GM12892 (cell line): ENCODE data around the gene SDC3.

Experiments
- DNase-seq: peaks from one replicate; pipeline ENCODE4 v3.0.0; 2011; ENCODE audit not compliant: insufficient read length
- FAIRE-seq: peaks from 2 replicates; lab custom pipeline; 2011; peaks lifted over from hg19 to GRCh38; lab: Jason Lieb, UNC
- POLR2A ChIP-seq: IDR thresholded peaks from 2 replicates; pipeline ENCODE4 v1.6.1; 2011; ENCODE audit warnings: low read depth, low read length, control low read depth
- POLR2AphosphoS5 ChIP-seq: IDR thresholded peaks from 2 replicates; pipeline ENCODE4 v1.6.1; 2011; ENCODE audit warnings: low read depth, low read length, control low read depth
- TAF1 ChIP-seq: IDR thresholded peaks from 2 replicates; pipeline ENCODE4 v1.6.1; 2011; ENCODE audit warnings: low read depth, mild to moderate bottlenecking, control low read depth, low read length, borderline replicate concordance

SDC3 gene

DNA sequence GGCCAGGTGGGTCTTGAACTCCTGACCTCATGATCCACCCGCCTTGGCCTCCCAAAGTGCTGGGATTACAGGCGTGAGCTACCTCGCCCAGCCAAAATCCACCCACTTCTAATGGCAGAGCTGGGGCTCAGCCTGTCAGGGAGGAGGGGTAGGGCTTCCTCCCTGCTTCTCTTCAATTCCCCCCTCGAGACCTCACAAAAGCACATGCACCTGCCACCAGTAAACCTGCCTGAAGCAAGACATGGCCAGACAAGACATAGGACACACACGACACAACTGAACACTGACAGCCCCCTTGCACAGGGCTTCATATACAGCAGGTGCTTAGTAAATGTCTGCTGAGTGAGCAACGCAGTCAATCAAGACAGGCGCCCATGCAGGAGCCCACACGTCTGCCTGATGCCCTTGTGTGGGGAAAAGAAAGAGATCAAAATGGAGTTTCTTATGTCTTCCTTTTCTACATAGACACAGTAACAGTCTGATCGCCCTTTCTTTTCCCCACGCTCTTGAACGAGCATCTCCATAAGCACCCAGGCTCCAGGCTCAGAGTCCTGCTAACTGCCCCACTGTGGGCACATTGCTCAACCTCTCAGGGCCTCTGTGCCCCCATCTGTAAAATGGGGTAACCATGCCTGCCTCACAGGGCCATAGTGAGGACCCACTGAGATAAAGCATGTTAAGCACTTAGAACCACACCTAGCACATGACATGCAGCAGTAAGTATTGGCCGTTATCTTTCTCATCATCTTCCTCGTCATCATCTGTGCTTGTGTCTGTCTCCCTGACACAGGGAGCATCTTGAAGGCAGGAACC is 8.8 kb downstream of the SDC3 start:
- no peak for FAIRE-seq
- no peak for DNase-seq
- no peak for TF ChIP-seq POLR2A
- no peak for TF ChIP-seq TAF1
- no peak for TF ChIP-seq POLR2AphosphoS5

DNA sequence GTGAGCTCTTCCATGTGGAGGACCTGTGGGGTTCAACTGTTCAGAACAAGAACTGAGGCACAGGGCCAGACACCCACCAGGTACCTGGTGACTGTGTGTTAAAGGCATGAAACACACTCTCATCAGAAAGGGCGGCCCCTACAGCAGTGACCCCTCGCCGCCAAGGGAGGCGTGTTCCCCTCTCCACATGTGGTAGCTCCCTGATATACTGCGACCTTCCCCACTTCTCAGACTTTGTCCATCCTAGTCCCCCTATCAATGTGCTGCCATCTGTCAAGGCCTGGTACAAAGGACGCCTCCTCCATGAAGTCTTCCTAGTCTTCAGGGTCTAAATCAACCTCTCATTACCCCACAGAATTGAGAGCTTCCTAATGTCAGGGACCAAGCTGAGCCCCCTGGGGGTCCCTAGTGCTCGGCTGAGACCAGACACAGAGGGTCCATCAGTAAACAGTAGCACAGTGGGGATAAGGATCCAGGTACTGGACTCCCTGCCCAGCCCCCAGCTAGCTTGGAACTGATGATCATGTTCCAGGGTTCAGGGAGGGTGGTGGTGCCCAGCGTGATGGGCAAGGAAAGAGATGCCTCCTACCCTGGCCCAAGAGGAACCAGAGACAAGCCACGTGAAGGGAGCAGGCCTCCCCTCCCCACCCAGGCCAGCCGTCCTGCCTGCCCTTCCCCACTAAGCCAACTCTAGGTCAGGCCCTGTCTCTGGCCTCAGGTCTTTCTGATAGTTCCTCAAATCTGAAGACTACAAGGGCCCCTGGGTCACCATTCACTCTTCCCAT is 10.3 kb downstream of the SDC3 start:
- TF ChIP-seq TAF1 (no peak), POLR2AphosphoS5 (no peak), POLR2A (no peak)
- FAIRE-seq (no peak), DNase-seq (no peak)

DNA sequence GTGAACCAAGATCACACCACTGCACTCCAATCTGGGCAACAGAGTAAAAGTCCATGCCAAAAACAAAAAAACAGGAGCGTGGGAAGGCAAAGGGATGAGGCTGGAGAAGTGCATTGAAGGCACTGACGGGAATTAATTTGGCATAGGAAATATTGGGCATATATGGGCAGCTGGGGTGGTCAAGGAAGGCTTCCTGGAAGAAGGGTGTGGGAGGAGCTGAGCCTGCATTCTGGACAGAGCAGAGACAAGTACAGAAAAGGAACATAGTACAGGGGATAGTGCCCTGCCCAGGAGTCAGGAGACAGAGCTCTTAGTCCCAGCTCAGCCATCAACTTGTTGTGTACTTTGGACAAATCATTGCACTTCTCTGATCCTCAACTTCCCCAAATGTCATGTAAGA is 11.7 kb downstream of the SDC3 start:
- no peak for TF ChIP-seq POLR2A
- TF ChIP-seq POLR2AphosphoS5, result no peak
- TF ChIP-seq TAF1, result no peak
- FAIRE-seq (no peak), DNase-seq (no peak)

GRCh38 chr1:30895944-30896660 is 12.5 kb downstream of the SDC3 start:
- no peak for DNase-seq
- TF ChIP-seq POLR2A (no peak), POLR2AphosphoS5 (no peak), TAF1 (no peak)
- FAIRE-seq, result no peak

DNA sequence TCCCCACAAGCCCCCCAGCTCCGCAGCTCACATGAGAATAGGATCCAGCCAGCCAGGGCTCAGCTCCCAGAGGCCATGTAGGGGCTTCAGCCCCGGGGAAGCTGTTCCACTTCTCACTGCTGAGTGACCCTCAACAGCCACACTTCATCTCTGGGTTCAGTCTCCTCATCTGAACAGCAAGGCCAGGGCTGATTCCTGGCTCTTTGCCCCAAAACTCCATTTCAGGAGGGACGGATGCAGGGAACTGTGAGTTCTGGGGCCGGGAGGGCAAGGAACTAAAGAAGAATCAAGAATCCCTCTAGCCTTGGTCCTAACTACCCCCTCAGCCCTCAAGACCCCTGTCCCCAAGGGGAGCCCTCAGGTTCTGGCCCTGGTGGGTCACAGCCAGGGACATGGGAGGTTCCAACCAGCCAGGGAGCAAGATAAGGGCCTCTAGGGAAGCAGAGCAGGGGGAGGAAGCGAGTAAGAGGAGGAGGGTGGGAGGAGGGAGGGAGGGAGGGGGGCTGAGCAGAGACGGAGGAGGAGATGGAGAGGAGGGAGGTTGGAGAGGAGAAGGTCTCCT is 13.1 kb downstream of the SDC3 start:
- DNase-seq (no peak), FAIRE-seq (no peak)
- TF ChIP-seq POLR2AphosphoS5 (no peak), POLR2A (no peak), TAF1 (no peak)

DNA sequence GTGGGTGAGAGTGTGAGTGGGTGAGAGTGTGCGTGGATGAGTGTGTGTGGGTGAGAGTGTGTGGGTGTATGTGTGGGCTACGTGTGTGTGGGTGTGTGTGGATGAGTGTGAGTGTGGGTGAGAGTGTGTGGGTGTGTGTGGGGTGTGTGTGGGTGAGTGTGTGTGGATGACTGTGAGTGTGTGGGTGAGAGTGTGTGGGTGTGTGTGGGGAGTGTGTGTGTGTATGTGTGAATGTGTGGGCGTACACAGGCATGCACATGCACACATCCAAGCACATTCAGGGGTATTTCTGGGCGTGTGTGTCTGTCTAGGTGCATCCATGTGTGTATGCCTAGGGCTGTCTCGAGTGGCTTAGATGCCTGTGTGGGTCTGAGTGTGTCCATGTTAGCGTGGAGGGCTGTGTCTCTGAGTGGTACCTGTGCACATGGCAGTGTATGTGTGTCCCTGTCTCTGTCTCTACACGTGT is 14.0 kb downstream of the SDC3 start:
- TF ChIP-seq POLR2AphosphoS5 (no peak), POLR2A (no peak), TAF1 (no peak)
- DNase-seq (no peak), FAIRE-seq (no peak)

- FAIRE-seq, result no peak
- TF ChIP-seq TAF1 (no peak), POLR2A (no peak), POLR2AphosphoS5 (no peak)
- no peak for DNase-seq
These were observed 14.6 kb downstream of the SDC3 start for GRCh38 chr1:30893776-30894507.

GRCh38 chr1:30892671-30893073 is 15.9 kb downstream of the SDC3 start:
- no peak for DNase-seq
- TF ChIP-seq POLR2A, result no peak
- TF ChIP-seq POLR2AphosphoS5, result no peak
- TF ChIP-seq TAF1, result no peak
- peak; percentile 42 for FAIRE-seq

GRCh38 chr1:30891227-30891552 is 17.4 kb downstream of the SDC3 start:
- no peak for TF ChIP-seq POLR2AphosphoS5
- TF ChIP-seq TAF1, result no peak
- no peak for TF ChIP-seq POLR2A
- DNase-seq, result no peak
- no peak for FAIRE-seq

- FAIRE-seq (no peak), DNase-seq (no peak)
- no peak for TF ChIP-seq TAF1
- TF ChIP-seq POLR2AphosphoS5, result no peak
- TF ChIP-seq POLR2A, result no peak
These were observed 17.9 kb downstream of the SDC3 start for GRCh38 chr1:30890502-30891226.

GRCh38 chr1:30889511-30889910 is 19.0 kb downstream of the SDC3 start:
- no peak for FAIRE-seq
- DNase-seq, result no peak
- TF ChIP-seq POLR2AphosphoS5 (no peak), POLR2A (no peak), TAF1 (no peak)
